SIG-M5 treated with dmso at 0.1 percent for 504 hours (cell line): Measurements from ENCODE around the gene LPCAT2.
A peak's percentile ranks its signal among the peaks of the same experiment; 100 is the strongest.

Experiments used
- DNase-seq: peaks from one replicate; lab custom pipeline; 2025; ENCODE audit not compliant: unreplicated experiment; lab: John Stamatoyannopoulos, UW

LPCAT2 gene

GRCh38 chr16:55508941-55509931, at the start of gene LPCAT2:
TSS of gene LPCAT2 (plus strand) at chr16:55509072. CDS start at chr16:55509182, 110 bp downstream.
- DNase-seq: peak; percentile 76

DNA sequence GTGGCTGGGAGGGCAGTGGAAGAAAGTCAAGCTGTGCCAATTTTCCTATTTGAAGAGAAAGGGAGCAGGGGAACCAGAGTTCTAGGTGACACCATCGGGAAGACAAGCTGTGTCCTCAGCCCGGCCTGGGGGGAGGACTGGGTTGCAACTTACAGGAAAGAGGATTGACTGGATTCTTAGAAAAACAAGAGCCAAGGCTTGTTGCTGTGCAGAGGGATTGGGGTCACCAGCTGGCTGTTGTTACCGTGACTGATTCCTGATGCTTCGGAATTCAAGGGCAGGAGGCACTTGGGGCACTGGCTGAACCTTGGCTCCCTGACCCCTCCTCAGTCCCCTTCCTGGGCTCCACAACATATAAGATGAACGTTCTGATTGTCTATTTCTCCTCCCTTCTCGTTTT, 46.6 kb upstream of the LPCAT2 start:
- DNase-seq: no peak

DNA sequence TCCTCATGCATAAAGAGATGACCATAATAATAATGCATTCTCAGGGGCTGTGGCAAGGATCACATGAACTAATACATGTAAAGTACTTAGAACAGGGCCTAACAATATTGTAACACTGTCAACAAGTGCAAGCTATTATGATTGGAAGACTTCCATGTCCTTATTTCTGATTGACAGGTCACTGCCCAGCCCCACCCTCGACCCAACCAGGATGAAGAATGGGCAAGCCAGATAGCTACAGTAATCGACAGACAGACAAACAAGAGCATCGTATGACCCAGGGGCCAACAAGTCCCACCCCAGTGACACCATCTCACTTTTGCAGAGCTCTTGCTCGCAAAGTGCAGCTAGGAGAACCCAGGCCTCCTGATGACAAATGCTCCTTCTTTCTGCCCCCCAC, 44.5 kb upstream of the LPCAT2 start:
- no peak for DNase-seq

DNA sequence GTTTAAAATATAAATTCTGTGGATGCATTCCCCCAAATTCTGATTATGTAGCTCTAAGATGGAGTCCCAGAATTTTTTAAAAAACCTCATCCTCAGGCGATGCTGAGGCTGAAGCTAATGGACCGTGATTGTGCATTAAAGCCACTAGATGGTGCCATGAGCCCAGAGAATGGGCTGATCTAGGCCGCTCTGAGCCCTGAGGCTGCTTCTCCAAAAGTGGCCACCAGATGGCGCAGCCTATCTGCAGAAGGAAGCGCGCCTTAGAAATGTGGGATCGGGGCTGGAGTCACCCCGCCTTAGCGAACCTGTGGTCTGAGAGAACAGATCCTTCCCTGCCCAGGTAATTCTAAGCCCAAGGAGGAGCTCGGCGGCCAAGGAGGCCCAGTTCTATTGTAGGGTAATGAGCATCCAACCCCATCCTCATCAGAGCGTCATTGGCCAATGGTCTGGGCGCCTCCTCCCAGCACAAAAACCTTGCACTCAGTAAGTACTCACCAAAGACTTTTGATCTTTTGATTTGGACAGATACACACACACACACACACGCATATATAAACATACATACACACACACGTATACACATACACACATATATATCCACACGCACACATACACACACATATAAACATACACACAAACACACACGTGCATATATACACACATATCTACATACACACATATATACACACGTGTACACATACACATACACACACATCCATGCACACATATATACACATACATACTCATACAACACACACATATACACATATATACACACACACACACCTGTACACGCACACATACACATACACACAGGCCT, 43.6 kb upstream of the LPCAT2 start:
- DNase-seq: peak; percentile 69

DNA sequence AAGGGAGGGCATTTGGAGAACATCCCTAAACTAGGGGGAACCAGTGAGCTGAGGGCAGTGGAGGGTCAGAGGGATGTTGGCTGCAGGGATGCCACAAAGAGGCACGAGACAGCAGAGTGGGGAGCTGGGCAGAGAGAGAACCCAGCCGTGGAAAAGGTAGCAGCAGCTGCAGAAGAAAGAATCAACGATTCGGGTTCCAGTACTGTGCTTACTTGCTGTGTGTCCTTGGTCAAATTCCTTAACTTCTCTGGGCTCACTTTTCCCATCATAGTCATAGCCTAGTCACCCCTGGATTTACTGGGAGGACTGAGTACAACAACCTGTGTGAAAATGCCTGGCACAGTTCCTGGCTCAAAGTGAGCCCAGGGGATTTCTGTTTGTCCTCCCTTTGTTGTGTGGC, 42.7 kb upstream of the LPCAT2 start:
- DNase-seq: no peak

DNA sequence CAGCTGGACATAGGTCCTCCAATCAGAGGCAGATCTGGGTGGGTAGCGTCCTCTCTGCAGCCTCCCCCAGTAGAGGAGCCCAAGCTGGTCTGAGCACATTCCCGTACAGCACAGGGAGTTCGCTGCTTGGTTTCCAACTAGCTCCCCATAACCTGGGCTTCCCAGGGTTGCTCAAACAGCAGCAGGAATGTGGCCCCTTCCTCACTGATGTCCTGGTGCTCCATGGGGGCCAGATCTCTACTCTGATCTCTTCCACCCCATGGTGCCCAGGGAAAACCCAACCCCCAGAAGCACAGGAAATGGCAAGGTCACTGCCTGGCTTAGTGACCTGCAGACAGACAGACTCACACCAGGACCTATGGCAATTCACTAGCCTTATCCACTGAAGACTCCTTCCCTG, 41.0 kb upstream of the LPCAT2 start:
- no peak for DNase-seq

- DNase-seq: no peak
These were observed 40.4 kb upstream of the LPCAT2 start for GRCh38 chr16:55468352-55468990.

DNA sequence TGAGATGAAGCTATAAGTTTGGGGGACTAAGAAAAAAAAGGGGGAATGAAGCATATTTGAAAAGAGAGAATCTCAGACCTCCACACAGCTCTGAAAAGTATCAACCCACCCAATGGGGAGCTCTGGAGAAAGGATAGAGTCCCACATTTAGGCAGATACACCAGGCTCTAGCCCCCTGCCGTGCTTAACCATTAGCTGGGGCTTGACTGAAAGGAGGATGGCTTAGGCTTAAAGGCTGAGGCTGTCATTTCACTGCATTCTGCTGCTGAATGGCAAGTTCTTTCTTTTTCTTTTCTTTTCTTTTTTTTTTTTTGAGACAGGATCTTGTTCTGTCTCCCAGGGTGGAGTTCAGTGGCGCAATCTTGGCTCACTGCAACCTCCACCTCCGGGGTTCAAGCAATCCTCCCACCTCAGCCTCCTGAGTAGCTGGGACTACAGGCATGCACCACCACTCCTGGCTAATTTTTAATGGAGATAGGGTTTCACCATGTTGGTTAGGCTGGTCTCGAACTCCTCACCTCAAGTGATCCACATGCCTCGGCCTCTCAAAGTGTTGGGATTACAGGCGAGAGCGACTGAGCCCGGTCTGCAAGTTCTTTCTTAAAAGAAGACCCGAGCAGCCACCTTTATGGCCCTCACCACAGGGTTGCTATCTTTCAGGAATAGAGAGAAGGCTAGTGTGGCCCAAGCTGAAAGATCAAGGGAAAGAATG, 38.9 kb upstream of the LPCAT2 start:
- DNase-seq: no peak

- DNase-seq: no peak
These were observed 38.1 kb upstream of the LPCAT2 start for GRCh38 chr16:55470533-55471371.

DNA sequence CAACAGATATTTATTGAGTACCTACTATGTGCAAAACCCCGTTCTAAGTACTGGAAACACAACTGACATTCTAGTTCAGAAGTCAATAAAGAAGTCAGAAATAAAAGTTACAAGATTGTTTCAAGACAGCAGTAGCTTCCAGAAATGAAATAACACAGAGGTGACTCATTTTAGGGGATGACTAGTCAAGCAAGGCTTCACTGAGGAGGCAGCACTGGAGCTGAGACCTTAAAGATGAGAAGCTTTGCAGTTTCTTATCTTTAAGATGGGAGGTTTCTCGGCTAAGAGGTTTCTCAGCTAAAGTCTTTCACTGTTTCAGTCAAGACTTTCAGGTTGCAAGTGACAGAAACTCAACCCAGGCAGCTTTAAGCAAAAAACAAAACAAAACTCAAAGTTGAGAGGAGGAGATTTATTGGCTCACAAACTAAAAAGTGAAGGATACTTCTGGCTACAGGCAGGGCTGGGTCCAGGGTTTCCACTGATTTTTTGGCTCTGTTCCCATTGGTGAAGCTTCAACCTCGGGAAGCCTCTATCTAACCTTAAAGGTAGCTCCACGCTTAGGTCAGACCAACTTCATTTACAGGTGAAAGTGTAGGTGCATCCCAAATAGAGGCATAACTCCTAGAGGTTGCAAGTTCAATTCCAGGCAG, 37.3 kb upstream of the LPCAT2 start:
- DNase-seq: peak; percentile 11

DNA sequence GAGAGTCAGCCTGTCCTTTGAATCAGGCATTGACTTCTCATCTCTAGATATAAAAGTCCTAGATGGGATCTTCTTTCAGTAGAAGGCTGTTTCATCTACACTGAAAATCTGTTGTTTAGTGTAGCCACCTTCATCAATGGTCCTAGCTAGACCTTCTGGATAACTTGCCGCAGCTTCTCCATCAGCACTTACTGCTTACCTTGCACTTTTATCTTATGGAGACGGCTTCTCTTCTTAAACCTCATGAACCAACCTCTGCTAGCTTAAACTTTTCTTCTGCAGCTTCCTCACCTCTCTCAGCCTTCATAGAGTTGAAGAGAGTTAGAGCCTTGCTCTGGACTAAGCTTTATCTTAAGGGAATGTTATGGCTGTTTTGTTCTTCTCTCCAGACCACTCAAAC, 35.3 kb upstream of the LPCAT2 start:
- DNase-seq: no peak

GRCh38 chr16:55474821-55475220, 34.1 kb upstream of the LPCAT2 start:
- DNase-seq: no peak

- no peak for DNase-seq
These were observed 33.0 kb upstream of the LPCAT2 start for GRCh38 chr16:55475919-55476318.

DNA sequence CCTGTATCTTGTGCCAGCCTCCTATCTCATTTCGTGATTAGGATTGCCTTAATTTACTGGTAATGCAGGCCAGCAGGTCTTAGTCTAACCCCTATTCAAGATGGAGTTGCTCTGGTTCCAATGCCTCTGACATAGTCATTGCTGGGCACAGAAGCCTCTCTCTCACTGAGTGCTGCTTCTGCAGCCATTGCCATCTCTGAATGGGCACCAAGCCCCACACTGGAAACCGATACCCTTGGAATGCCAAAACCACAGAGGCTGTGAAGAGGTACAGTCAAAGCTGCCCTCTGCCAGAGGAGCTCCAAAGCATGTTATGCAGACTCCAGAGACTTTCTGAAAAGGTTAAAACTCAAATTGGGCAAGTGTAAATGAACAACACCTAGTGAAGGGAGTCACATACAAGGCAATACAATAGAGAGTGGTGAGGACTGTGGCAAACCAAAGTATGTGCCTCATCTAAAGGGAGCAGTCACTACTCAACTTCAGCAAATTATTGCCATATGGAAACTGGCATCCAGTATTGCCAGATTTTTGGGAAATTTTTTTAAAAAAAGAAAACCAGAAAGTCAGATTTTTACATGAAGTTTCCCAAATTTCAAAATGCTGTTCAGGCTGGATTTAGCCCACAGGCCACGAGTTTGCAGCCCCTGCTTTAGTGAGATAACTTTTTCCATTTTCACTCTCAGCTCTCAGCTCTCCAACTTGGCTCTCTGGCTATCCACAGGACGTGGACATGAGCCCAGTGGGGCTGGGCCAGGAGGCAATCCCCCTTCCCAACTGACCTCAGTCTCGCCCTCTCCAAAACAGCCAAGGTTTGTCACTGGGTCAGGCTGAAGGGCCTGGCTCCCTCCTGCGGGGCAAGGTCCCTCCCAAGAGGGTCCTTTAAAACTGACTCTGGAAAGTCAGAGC, 32.0 kb upstream of the LPCAT2 start:
- DNase-seq: no peak

DNA sequence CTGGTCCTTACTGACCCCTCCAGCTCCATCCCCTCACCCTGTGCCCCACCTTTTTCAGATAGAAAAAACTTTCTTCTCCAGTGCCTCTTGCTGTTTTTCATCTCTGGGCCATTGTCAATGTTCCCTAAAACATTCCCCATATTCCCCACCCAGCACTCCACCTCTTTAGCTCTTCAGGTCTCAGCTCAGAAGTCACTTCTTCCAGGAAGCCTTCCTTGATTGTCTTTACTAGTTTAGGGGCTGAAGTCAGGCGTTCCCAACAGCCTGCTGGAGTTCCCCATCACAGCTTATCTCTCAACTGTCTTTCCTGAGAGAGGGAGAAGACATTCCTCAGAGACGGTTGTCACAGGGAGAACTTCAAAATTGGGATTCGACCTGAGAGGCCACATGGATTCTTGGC, 31.1 kb upstream of the LPCAT2 start:
- no peak for DNase-seq

DNA sequence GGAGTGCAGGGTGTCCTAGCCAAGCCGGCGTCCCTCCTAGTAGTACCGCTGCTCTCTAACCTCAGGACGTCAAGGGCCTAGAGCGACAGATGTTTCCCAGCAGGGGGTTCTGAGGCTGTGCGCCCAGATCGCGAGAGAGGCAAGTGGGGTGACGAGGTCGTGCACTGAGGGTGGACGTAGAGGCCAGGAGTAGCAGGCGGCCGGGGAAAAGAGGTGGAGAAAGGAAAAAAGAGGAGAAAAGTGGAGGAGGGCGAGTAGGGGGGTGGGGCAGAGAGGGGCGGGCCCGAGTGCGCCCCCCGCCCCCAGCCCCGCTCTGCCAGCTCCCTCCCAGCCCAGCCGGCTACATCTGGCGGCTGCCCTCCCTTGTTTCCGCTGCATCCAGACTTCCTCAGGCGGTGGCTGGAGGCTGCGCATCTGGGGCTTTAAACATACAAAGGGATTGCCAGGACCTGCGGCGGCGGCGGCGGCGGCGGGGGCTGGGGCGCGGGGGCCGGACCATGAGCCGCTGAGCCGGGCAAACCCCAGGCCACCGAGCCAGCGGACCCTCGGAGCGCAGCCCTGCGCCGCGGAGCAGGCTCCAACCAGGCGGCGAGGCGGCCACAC, 29.9 kb upstream of the LPCAT2 start, which contains the start of gene MMP2:
Gene MMP2 (plus strand): TSS at position 372 of the 603 bp plus-strand sequence. CDS start 282 bp downstream, outside the sequence.
- no peak for DNase-seq

DNA sequence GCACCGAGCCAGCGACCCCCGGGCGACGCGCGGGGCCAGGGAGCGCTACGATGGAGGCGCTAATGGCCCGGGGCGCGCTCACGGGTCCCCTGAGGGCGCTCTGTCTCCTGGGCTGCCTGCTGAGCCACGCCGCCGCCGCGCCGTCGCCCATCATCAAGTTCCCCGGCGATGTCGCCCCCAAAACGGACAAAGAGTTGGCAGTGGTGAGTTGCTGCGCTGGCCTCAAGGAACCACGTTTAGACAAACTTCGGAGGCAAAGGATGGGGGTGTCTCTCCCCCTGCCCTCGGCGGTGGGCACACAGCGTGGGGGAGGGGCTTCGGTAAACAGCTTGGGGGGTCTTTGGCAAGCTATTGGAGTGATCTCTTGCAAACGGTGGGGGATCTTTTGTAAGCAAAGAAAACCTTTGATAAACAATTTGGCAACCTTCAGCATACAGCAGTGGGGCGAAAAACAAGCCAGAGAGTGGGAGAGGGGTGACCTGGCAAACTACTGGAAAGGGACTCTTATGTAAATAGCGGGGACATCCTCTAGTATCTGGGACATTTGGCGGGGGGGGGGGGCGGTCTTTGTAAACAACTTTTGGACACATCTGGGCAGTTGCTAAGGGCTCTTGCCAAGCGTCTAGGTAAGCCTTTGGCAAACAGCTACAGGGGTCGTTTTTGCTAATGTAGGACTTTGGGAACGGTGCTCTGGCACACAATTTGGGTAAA, 29.3 kb upstream of the LPCAT2 start:
- DNase-seq: no peak
